ENCODE data around the gene HES5. TPM values are rescaled to one million over a fixed set of nuclear protein-coding genes. Genes with fewer than 3 reads are reported as not detected.

Gene HES5
- total and polyA plus RNA-seq, 2 experiments from 2014 or later = 0.16 to 0.21 TPM

DNA sequence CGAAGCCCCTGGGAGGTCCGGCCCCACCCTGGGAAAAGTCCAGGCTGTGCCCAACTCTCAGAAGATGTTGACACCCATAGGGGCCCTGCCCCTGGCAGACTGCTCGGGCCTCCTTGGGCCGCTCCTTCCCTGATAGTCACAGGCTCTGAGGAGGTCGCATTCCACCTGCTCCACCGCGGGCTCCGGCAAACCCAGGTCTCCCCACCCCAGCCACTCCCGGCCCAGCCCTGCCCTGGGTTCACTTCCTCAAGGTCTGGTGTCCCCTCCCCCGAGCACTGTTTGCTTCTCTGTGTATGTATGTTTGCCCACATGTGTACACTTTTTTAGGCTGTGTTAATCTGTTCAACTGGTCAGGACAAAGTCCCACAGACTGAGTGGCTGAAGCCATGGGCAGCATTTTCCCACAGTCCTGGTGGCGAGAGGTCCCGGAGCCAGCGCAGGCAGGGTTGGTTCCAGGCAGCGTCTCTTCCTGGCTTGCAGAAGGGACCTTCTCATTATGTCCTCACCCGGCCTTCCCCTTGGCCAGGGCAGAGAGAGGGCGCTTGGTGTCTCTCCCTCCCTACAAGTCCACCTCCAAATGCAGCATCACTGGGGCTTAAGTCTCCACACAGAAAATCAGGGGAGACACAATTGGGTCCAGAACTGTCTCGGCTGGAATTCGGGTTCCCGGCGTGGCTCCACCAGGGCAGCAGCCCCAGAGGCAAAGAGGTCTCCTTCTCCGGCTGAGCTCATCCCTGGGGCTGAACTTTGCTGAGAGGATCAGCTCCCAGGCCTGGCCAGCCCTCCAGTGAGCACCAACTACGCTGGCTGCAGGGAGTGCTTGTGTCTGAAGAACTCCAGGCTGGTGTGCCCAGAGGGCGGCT lies 46.0 kb upstream of the HES5 start (continued):
- no peak for TF ChIP-seq ZNF331 (CRISPR knock-in tag; IDR thresholded peaks at IDR 0.05; ENCODE audit: low read depth)
- TF ChIP-seq, protein P1, sequence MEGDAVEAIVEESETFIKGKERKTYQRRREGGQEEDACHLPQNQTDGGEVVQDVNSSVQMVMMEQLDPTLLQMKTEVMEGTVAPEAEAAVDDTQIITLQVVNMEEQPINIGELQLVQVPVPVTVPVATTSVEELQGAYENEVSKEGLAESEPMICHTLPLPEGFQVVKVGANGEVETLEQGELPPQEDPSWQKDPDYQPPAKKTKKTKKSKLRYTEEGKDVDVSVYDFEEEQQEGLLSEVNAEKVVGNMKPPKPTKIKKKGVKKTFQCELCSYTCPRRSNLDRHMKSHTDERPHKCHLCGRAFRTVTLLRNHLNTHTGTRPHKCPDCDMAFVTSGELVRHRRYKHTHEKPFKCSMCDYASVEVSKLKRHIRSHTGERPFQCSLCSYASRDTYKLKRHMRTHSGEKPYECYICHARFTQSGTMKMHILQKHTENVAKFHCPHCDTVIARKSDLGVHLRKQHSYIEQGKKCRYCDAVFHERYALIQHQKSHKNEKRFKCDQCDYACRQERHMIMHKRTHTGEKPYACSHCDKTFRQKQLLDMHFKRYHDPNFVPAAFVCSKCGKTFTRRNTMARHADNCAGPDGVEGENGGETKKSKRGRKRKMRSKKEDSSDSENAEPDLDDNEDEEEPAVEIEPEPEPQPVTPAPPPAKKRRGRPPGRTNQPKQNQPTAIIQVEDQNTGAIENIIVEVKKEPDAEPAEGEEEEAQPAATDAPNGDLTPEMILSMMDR (conservative IDR thresholded peaks at IDR 0.05; ENCODE audit: low read depth in 2 of 2) = no peak
- no peak for TF ChIP-seq EZH2 (IDR thresholded peaks at IDR 0.05; ENCODE audit: low read depth, unreplicated experiment)
- TF ChIP-seq STAT1 (IDR thresholded peaks at IDR 0.05; ENCODE audit: unreplicated experiment) = no peak
- TF ChIP-seq CREB1 (CRISPR knock-in tag; IDR thresholded peaks at IDR 0.05; ENCODE audit: low read depth) = no peak
- TF ChIP-seq, protein P2, sequence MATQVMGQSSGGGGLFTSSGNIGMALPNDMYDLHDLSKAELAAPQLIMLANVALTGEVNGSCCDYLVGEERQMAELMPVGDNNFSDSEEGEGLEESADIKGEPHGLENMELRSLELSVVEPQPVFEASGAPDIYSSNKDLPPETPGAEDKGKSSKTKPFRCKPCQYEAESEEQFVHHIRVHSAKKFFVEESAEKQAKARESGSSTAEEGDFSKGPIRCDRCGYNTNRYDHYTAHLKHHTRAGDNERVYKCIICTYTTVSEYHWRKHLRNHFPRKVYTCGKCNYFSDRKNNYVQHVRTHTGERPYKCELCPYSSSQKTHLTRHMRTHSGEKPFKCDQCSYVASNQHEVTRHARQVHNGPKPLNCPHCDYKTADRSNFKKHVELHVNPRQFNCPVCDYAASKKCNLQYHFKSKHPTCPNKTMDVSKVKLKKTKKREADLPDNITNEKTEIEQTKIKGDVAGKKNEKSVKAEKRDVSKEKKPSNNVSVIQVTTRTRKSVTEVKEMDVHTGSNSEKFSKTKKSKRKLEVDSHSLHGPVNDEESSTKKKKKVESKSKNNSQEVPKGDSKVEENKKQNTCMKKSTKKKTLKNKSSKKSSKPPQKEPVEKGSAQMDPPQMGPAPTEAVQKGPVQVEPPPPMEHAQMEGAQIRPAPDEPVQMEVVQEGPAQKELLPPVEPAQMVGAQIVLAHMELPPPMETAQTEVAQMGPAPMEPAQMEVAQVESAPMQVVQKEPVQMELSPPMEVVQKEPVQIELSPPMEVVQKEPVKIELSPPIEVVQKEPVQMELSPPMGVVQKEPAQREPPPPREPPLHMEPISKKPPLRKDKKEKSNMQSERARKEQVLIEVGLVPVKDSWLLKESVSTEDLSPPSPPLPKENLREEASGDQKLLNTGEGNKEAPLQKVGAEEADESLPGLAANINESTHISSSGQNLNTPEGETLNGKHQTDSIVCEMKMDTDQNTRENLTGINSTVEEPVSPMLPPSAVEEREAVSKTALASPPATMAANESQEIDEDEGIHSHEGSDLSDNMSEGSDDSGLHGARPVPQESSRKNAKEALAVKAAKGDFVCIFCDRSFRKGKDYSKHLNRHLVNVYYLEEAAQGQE (IDR thresholded peaks at IDR 0.05; ENCODE audit: unreplicated experiment) = no peak

DNA sequence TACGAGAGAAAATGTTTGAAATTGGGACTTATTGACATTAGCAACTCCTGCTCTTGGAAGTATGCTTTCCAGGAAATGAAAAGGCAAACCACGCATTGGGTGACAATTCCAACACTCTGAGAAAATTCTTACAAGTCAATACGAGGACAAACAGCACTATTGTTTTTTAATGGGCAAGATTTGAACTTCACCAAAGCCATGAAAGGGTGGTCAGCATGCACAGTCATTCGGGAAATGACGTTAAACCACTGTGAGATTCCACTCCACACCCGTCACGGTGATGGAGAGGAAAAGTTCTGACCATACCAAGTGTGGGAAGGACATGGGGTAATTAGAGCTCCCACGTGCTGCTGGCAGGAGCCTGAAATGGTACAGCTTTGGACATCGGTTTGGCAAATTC lies 44.3 kb upstream of the HES5 start:
- Mint-ChIP-seq H3K36me3 (ENCODE audit: low read depth) (no peaks in the 10 kb centered on the region), H3K27ac (no peak overlapping the region), H3K4me3 (no peak overlapping the region), H3K27me3 (ENCODE audit: insufficient read depth, low read depth, poor library complexity) (peaks cover 2% of the 10 kb centered on the region), H3K4me1 (no peaks in the 10 kb centered on the region; the same call in 2 of the 3 replicates), H3K9me3 (peaks cover 13% of the 10 kb centered on the region)
- Histone ChIP-seq H4K20me1 (replicated peaks; ENCODE audit: insufficient read depth) (no peaks in the 10 kb centered on the region), H2AFZ (no peak overlapping the region), H3K4me1 (ENCODE audit: insufficient read depth) (no peaks in the 10 kb centered on the region), H3K27ac (ENCODE audit: low read depth) (no peak overlapping the region), H3K36me3 (ENCODE audit: insufficient read depth) (no peaks in the 10 kb centered on the region), H3F3A (replicated peaks; ENCODE audit: low read depth) (no peaks in the 10 kb centered on the region), H3K9me2 (ENCODE audit: insufficient read depth) (0 out of 2 replicates have a peak, but pooled peaks cover 5% of the 10 kb centered on the region), H3K4me2 (no peak overlapping the region), H3K79me2 (replicated peaks; ENCODE audit: insufficient read depth) (no peaks in the 10 kb centered on the region), H3K4me3 (no peak overlapping the region), H3K27me3 (ENCODE audit: insufficient read depth) (no peaks in the 10 kb centered on the region)
- no peak for TF ChIP-seq ZNF114 (CRISPR knock-in tag; IDR thresholded peaks at IDR 0.05)
- DNase-seq (ENCODE audit: low spot score) = no peak
- ATAC-seq = no peak
